Sigmoid colon (tissue), 7 donors: ENCODE results near the gene ABHD8. TPM values are rescaled to one million over a fixed set of nuclear protein-coding genes. Genes with fewer than 3 reads are reported as not detected.

Source experiments
- DNase-seq: peaks from one replicate; pipeline ENCODE4 v3.0.0-alpha.2; 2019
- H3K27ac ChIP-seq, 4 donors: fragments of 200-600 bp; sonication (generic); one replicate each; pipeline ENCODE4 v1.5.1; 2016 to 2019; ENCODE audit warnings: mild to moderate bottlenecking in 1 of 4
- H3K27me3 ChIP-seq, 3 donors: fragments of 200-600 bp; sonication (generic); one replicate each; pipeline ENCODE4 v1.5.1; 2019; ENCODE audit warnings: mild to moderate bottlenecking in 1 of 3
- H3K36me3 ChIP-seq, 4 donors: fragments of 200-600 bp; sonication (generic); one replicate each; pipeline ENCODE4 v1.5.1; 2016 to 2019
- H3K4me1 ChIP-seq, 4 donors: fragments of 200-600 bp; sonication (generic); one replicate each; pipeline ENCODE4 v1.5.1; 2017 to 2019
- H3K4me3 ChIP-seq, 4 donors: fragments of 200-600 bp; sonication (generic); one replicate each; pipeline ENCODE4 v1.5.1; 2017 to 2019; ENCODE audit warnings: mild to moderate bottlenecking in 2 of 4, moderate library complexity in 1 of 4
- H3K9me3 ChIP-seq, 4 donors: fragments of 200-600 bp in 3 of 4; sonication (generic) in 3 of 4; one replicate each; pipeline versions ENCODE4 v1.5.1 to v1.6.1; 2013 to 2019
- CTCF ChIP-seq, 4 experiments: fragments of 450-650 bp in 3 of 4; fragments of 200-600 bp in 1 of 4; IDR thresholded peaks; one replicate each; pipeline ENCODE4 v1.5.1; 2016 to 2019; ENCODE audit warnings: antibody characterized with exemption in 4 of 4, mild to moderate bottlenecking in 3 of 4, moderate library complexity in 2 of 4
- EP300 ChIP-seq, 4 donors: sonication (generic); formaldehyde crosslinking; IDR thresholded peaks; one replicate each; pipeline ENCODE4 v1.6.1; 2017; ENCODE audit warnings: antibody characterized with exemption in 4 of 4
- POLR2A ChIP-seq, 2 donors: fragments of 450-650 bp; IDR thresholded peaks; one replicate each; pipeline ENCODE4 v1.6.1; 2016; ENCODE audit warnings: antibody characterized with exemption in 2 of 2, mild to moderate bottlenecking in 2 of 2, moderate library complexity in 2 of 2
- POLR2AphosphoS5 ChIP-seq, 4 donors: sonication (generic); formaldehyde crosslinking; IDR thresholded peaks; one replicate each; pipeline ENCODE4 v1.6.1; 2017; ENCODE audit warnings: antibody characterized with exemption in 4 of 4
- WGBS, 2 donors: extraction: QIAGEN DNeasy Blood & Tissue Kit; methylation state at CpG; one replicate each; pipeline ENCODE4 v1.1.7; 2013; 5-methylcytosine and 5-hydroxymethylcytosine counted together
- intact Hi-C: fragments of 100-400 bp; cut with DNase I; formaldehyde crosslinking; loops from one replicate; pipeline ENCODE4 v1.15.1; 2023
- polyA plus RNA-seq, 3 donors: library from polyadenylated mRNA; stranded (reverse); fragments of 200-250 nt; gene quantifications; one replicate each; pipeline ENCODE4 v1.2.3, GENCODE V29; 2013
- total RNA-seq, 4 donors: library from RNA; depleted of rRNA; stranded (reverse); fragments of >200 nt; gene quantifications; one replicate each; pipeline ENCODE4 v1.1.0, GENCODE V29; 2016
- donor health status: healthy with polysubstance abuse.
- donor health status: Bipolar disorder and iron deficiency.
- donor health status: healthy.

Gene ABHD8
- total and polyA plus RNA-seq, 7 donors, result 4.2 to 21.9 (median 15.5) TPM

- WGBS, 2 donors, result 1 to 3% methylated on average over 86 of the region's 86 CpGs
- peak within 1 kb of the TSS; percentile 66 to 76 (median 71) for H3K27ac ChIP-seq
- peaks cover 0 to 31% (median 16%) of the 10 kb centered on the region in 3 donors for H3K27me3 ChIP-seq
- intact Hi-C loops, result loop anchor here (2.0 kb wide), 1 partner anchor 30 kb away; the partner anchor contains the start of gene MRPL34
- no peaks in the 10 kb centered on the region for H3K9me3 ChIP-seq
- peak; percentile 96 for DNase-seq
- peaks cover 0 to 45% (median 38%) of the 10 kb centered on the region in 4 donors for H3K4me1 ChIP-seq
- H3K4me3 ChIP-seq, result peak within 1 kb of the TSS; percentile 62 to 79 (median 69)
- H3K36me3 ChIP-seq, result peaks cover 0 to 8% (median 0%) of the 10 kb centered on the region in 4 donors
- TF ChIP-seq POLR2AphosphoS5 (IDR thresholded peaks at IDR 0.05) (peak in 3 of 4 donors; percentile 27 to 77 (median 48)), EP300 (IDR thresholded peaks at IDR 0.05) (no peak), POLR2A (IDR thresholded peaks at IDR 0.05) (no peak), CTCF (IDR thresholded peaks at IDR 0.05) (no peak)
These were observed 31.5 kb upstream of the ABHD8 start, which contains the start of gene ANO8 for GRCh38 chr19:17334414-17335409. Gene ANO8 (minus strand): TSS chr19:17334855. CDS start chr19:17334670, 185 bp downstream.

GRCh38 chr19:17333611-17334413 is 30.6 kb upstream of the ABHD8 start:
- intact Hi-C loops, result loop anchor here (2.0 kb wide), 1 partner anchor 29 kb away; the partner anchor contains the start of gene MRPL34
- Histone ChIP-seq H3K27ac (peak overlapping the region; percentile 66 to 76 (median 71)), H3K36me3 (peaks cover 0 to 8% (median 0%) of the 10 kb centered on the region in 4 donors), H3K27me3 (peaks cover 3 to 40% (median 24%) of the 10 kb centered on the region in 3 donors), H3K9me3 (no peaks in the 10 kb centered on the region), H3K4me3 (peak overlapping the region; percentile 62 to 79 (median 69)), H3K4me1 (peaks cover 0 to 52% (median 45%) of the 10 kb centered on the region in 4 donors)
- 41 to 44% methylated on average over 52 of the region's 52 CpGs for WGBS, 2 donors
- TF ChIP-seq CTCF (IDR thresholded peaks at IDR 0.05) (no peak), POLR2A (IDR thresholded peaks at IDR 0.05) (no peak), POLR2AphosphoS5 (IDR thresholded peaks at IDR 0.05) (no peak), EP300 (IDR thresholded peaks at IDR 0.05) (no peak)
- DNase-seq, result no peak

- Histone ChIP-seq H3K27me3 (peaks cover 5 to 47% (median 27%) of the 10 kb centered on the region in 3 donors), H3K36me3 (peaks cover 0 to 8% (median 0%) of the 10 kb centered on the region in 4 donors), H3K27ac (no peak overlapping the region), H3K4me3 (no peak overlapping the region), H3K9me3 (no peaks in the 10 kb centered on the region), H3K4me1 (peaks cover 0 to 52% (median 47%) of the 10 kb centered on the region in 4 donors)
- WGBS, 2 donors, result 96% methylated on average over 45 of the region's 45 CpGs
- intact Hi-C loops, result no loop called here
- DNase-seq, result no peak
- TF ChIP-seq POLR2AphosphoS5 (IDR thresholded peaks at IDR 0.05) (no peak), CTCF (IDR thresholded peaks at IDR 0.05) (no peak), EP300 (IDR thresholded peaks at IDR 0.05) (no peak), POLR2A (IDR thresholded peaks at IDR 0.05) (no peak)
These were observed 29.7 kb upstream of the ABHD8 start for GRCh38 chr19:17332677-17333581.

- Histone ChIP-seq H3K36me3 (peaks cover 0 to 8% (median 0%) of the 10 kb centered on the region in 4 donors), H3K4me1 (peaks cover 0 to 51% (median 44%) of the 10 kb centered on the region in 4 donors), H3K4me3 (no peak overlapping the region), H3K9me3 (no peaks in the 10 kb centered on the region), H3K27ac (no peak overlapping the region), H3K27me3 (peaks cover 5 to 47% (median 27%) of the 10 kb centered on the region in 3 donors)
- 91 to 96% methylated on average over 8 of the region's 8 CpGs for WGBS, 2 donors
- no peak for DNase-seq
- intact Hi-C loops, result no loop called here
- TF ChIP-seq POLR2AphosphoS5 (IDR thresholded peaks at IDR 0.05) (no peak), POLR2A (IDR thresholded peaks at IDR 0.05) (no peak), CTCF (IDR thresholded peaks at IDR 0.05) (no peak)
These were observed 29.1 kb upstream of the ABHD8 start for GRCh38 chr19:17332360-17332676.
